GM12873 (cell line): ENCODE measurements around the gene TFR2.

Experiments
- CTCF ChIP-seq: IDR thresholded peaks from 2 replicates; pipeline ENCODE4 v1.5.1; 2012; ENCODE audit warnings: low read depth, mild to moderate bottlenecking, moderate library complexity, low read length, control low read depth; ENCODE audit not compliant: insufficient read depth; ENCODE audit errors: missing control alignments

The TFR2 gene

DNA sequence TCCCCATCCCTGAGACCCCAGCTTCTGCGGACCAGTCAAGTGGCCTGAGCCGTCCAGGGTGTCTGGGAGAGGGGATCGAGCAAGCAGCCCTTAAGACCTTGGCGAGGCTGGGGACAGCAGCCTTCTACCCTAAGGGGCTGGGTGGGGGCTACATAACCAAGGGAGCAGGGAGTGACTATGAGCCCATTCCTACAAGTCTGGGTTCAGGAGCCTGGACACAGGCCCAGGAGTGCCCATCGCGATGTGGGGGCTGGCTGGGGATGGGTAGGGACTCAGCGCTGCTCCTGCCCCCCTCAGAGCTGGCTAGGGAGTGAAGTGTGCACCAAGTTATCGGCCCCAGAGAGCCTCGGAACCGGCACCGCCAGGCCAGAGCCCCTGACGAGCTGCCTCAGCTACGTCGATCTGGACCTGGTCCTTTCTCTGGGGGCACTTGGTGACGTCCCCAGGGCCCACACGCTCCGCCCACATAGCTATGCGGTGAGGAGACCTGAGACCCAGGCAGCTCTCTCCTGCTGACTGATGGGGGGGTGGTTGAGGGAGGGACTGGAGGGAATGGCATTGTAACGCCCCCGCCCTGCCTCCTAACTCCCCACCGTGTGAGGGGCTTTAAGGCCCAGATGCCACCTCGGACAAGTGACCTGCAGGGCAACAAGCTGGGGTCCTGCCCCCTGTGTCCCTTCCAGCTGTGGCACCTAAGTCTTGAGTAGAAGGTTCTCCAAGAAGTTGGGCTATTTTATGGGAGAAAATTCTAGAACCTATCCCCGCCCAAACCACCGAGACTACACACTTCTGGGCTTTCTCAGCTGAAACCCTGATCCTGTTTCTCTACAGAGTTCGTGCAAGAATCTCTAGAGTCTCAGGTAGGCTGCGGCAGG is 70.2 kb downstream of the TFR2 start:
- no peak for TF ChIP-seq CTCF
